Measurements from ENCODE around the gene FLRT1. TPM values are rescaled to one million over a fixed set of nuclear protein-coding genes. Genes with fewer than 3 reads are reported as not detected.

Gene FLRT1
- total and polyA plus RNA-seq, 2 of the 13 experiments (the other 11 are each of a cell fraction or from before 2014, with no cell fraction given) = 0.02 to 0.08 TPM

- Histone ChIP-seq H3K4me2 (ENCODE audit: low read depth, low read length) (no peak overlapping the region), H3K27me3 (ENCODE audit: control insufficient read depth in 1 of 2, insufficient read depth in 2 of 2, low read length in 2 of 2) (no peaks in the 10 kb centered on the region), H3K4me3 (replicated peaks in 1 of 3; ENCODE audit: insufficient read depth in 1 of 3, low read depth in 2 of 3, low read length in 3 of 3) (no peak overlapping the region), H3K36me3 (replicated peaks in 1 of 2; ENCODE audit: control insufficient read depth in 1 of 2, insufficient read depth in 2 of 2, low read length in 2 of 2) (no peaks in the 10 kb centered on the region), H3K27ac (ENCODE audit: extremely low read length, insufficient read depth, low read length) (no peak overlapping the region), H2AFZ (ENCODE audit: low read length) (no peak overlapping the region), H3K9me3 (ENCODE audit: low read length) (no peaks in the 10 kb centered on the region), H3K9ac (ENCODE audit: insufficient read depth, low read depth, low read length) (no peak overlapping the region), H4K20me1 (ENCODE audit: insufficient read depth, low read length) (peaks cover 4% of the 10 kb centered on the region; the same call in 1 of the 2 replicates), H3K4me1 (ENCODE audit: insufficient read depth, low read length) (no peaks in the 10 kb centered on the region), H3K79me2 (ENCODE audit: insufficient read depth, low read length) (no peaks in the 10 kb centered on the region)
- intact Hi-C loops (cut with micrococcal nuclease; ENCODE audit: unreplicated experiment) (no loop called here), in situ Hi-C loops (cut with HindIII; ENCODE audit: extremely low pct_ligation_motif_present, low pct_unique_long_range_greater_than_20kb) (no loop called here)
- CTCF ChIA-PET (ENCODE audit: low intra/inter-chr PET ratio, low total read pairs) = no interaction called here
- 80% methylated on average over 13 of the region's 13 CpGs for WGBS (ENCODE audit: low lambda C conversion rate)
- ATAC-seq (no peak), DNase-seq (ENCODE audit: low spot score) (no peak), FAIRE-seq (no peak)
- POLR2A ChIA-PET = no interaction called here
- TF ChIP-seq GLI4 (CRISPR knock-in tag; IDR thresholded peaks at IDR 0.05; ENCODE audit: borderline replicate concordance) (no peak), RCOR2 (CRISPR knock-in tag; IDR thresholded peaks at IDR 0.05) (no peak), MIXL1 (CRISPR knock-in tag; IDR thresholded peaks at IDR 0.05) (no peak), FIP1L1 (IDR thresholded peaks at IDR 0.05; ENCODE audit: borderline replicate concordance, insufficient read depth, low read depth, low read length) (no peak), JUN (CRISPR knock-in tag; IDR thresholded peaks at IDR 0.05) (no peak), AKAP8 (CRISPR knock-in tag; IDR thresholded peaks at IDR 0.05) (no peak), ELK4 (CRISPR knock-in tag; IDR thresholded peaks at IDR 0.05; ENCODE audit: borderline replicate concordance) (no peak), ETV6 (CRISPR knock-in tag; conservative IDR thresholded peaks at IDR 0.05) (no peak), CBX2 (IDR thresholded peaks at IDR 0.05; ENCODE audit: low read depth, low read length) (no peak), CBX2 (CRISPR knock-in tag; IDR thresholded peaks at IDR 0.05; ENCODE audit: low read depth) (no peak)
- TF ChIP-seq, protein P1, sequence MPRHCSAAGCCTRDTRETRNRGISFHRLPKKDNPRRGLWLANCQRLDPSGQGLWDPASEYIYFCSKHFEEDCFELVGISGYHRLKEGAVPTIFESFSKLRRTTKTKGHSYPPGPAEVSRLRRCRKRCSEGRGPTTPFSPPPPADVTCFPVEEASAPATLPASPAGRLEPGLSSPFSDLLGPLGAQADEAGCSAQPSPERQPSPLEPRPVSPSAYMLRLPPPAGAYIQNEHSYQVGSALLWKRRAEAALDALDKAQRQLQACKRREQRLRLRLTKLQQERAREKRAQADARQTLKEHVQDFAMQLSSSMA (CRISPR knock-in tag; IDR thresholded peaks at IDR 0.05) = no peak
- TF ChIP-seq, protein P2, sequence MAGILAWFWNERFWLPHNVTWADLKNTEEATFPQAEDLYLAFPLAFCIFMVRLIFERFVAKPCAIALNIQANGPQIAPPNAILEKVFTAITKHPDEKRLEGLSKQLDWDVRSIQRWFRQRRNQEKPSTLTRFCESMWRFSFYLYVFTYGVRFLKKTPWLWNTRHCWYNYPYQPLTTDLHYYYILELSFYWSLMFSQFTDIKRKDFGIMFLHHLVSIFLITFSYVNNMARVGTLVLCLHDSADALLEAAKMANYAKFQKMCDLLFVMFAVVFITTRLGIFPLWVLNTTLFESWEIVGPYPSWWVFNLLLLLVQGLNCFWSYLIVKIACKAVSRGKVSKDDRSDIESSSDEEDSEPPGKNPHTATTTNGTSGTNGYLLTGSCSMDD (CRISPR knock-in tag; IDR thresholded peaks at IDR 0.05) = no peak
- no TSS peak for BruUV-seq (replicated peaks)
Measured at GRCh38 chr11:64056861-64057260, 21.1 kb downstream of the FLRT1 start.
